ENCODE data around the gene ANKRD63. TPM values are rescaled to one million over a fixed set of nuclear protein-coding genes. Genes with fewer than 3 reads are reported as not detected.

The ANKRD63 gene
- total and polyA plus RNA-seq, 9 of the 15 experiments (the other 6 are each of a cell fraction or from before 2014, with no cell fraction given): 1.3 to 2.0 (median 1.8) TPM; not detected in 6

- no peak for TF ChIP-seq CBX1 (IDR thresholded peaks at IDR 0.05; ENCODE audit: low read depth)
- TF ChIP-seq, protein P1, sequence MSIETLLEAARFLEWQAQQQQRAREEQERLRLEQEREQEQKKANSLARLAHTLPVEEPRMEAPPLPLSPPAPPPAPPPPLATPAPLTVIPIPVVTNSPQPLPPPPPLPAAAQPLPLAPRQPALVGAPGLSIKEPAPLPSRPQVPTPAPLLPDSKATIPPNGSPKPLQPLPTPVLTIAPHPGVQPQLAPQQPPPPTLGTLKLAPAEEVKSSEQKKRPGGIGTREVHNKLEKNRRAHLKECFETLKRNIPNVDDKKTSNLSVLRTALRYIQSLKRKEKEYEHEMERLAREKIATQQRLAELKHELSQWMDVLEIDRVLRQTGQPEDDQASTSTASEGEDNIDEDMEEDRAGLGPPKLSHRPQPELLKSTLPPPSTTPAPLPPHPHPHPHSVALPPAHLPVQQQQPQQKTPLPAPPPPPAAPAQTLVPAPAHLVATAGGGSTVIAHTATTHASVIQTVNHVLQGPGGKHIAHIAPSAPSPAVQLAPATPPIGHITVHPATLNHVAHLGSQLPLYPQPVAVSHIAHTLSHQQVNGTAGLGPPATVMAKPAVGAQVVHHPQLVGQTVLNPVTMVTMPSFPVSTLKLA (conservative IDR thresholded peaks at IDR 0.05): peak; percentile 23 to 59; a peak in 2 of 4 replicates
- TF ChIP-seq TCF7 (IDR thresholded peaks at IDR 0.05; ENCODE audit: borderline replicate concordance): no peak
- TF ChIP-seq ZNF347 (CRISPR knock-in tag; IDR thresholded peaks at IDR 0.05; ENCODE audit: low read depth): no peak
- TF ChIP-seq ZNF263 (CRISPR knock-in tag; IDR thresholded peaks at IDR 0.05; ENCODE audit: borderline replicate concordance): peak; percentile 34; the same call in 1 of the 2 replicates
- TF ChIP-seq XRCC3 (IDR thresholded peaks at IDR 0.05): no peak
- peak; percentile 88 for TF ChIP-seq ZFX (CRISPR knock-in tag; IDR thresholded peaks at IDR 0.05)
- TF ChIP-seq RFX1 (IDR thresholded peaks at IDR 0.05): no peak
- peak; percentile 58 for TF ChIP-seq CXXC5 (CRISPR knock-in tag; IDR thresholded peaks at IDR 0.05)
- no peak for TF ChIP-seq TAF9B (IDR thresholded peaks at IDR 0.05; ENCODE audit: partially characterized antibody)
- TF ChIP-seq HDAC6 (IDR thresholded peaks at IDR 0.05; ENCODE audit: low read depth, low read length): no peak
- TF ChIP-seq MAFG (tag; conservative IDR thresholded peaks at IDR 0.05): no peak
- TF ChIP-seq KLF10 (CRISPR knock-in tag; IDR thresholded peaks at IDR 0.05): no peak
- TF ChIP-seq, protein P2, sequence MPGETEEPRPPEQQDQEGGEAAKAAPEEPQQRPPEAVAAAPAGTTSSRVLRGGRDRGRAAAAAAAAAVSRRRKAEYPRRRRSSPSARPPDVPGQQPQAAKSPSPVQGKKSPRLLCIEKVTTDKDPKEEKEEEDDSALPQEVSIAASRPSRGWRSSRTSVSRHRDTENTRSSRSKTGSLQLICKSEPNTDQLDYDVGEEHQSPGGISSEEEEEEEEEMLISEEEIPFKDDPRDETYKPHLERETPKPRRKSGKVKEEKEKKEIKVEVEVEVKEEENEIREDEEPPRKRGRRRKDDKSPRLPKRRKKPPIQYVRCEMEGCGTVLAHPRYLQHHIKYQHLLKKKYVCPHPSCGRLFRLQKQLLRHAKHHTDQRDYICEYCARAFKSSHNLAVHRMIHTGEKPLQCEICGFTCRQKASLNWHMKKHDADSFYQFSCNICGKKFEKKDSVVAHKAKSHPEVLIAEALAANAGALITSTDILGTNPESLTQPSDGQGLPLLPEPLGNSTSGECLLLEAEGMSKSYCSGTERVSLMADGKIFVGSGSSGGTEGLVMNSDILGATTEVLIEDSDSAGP (CRISPR knock-in tag; IDR thresholded peaks at IDR 0.05): no peak
- no peak for TF ChIP-seq ARID3A (IDR thresholded peaks at IDR 0.05; ENCODE audit: borderline replicate concordance, low read depth, low read length)
- no peak for TF ChIP-seq SRF (CRISPR knock-in tag; IDR thresholded peaks at IDR 0.05)
- peak; percentile 47; the same call in 1 of the 2 replicates for TF ChIP-seq PHF8 (IDR thresholded peaks at IDR 0.05; ENCODE audit: borderline replicate concordance, low read length)
- TF ChIP-seq, protein P3, sequence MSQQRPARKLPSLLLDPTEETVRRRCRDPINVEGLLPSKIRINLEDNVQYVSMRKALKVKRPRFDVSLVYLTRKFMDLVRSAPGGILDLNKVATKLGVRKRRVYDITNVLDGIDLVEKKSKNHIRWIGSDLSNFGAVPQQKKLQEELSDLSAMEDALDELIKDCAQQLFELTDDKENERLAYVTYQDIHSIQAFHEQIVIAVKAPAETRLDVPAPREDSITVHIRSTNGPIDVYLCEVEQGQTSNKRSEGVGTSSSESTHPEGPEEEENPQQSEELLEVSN (IDR thresholded peaks at IDR 0.05; ENCODE audit: borderline replicate concordance in 1 of 2, extremely low read depth in 1 of 2, insufficient read depth in 1 of 2, insufficient read length in 1 of 2, low read depth in 1 of 2, low read length in 1 of 2, poor library complexity in 1 of 2, severe bottlenecking in 1 of 2): peak; percentile 84 to 87
- no peak for TF ChIP-seq ZNF311 (CRISPR knock-in tag; IDR thresholded peaks at IDR 0.05)
- 0 out of 2 replicates have a peak, but pooled peaks have one; percentile 14 for TF ChIP-seq E2F4 (CRISPR knock-in tag; IDR thresholded peaks at IDR 0.05; ENCODE audit: low read depth)
These were observed 8.2 kb upstream of the ANKRD63 start (continued) for GRCh38 chr15:40290918-40291574.

Measured in K562 (cell line).